Measurements from ENCODE around the gene NXPH4.

NXPH4 gene

GRCh38 chr12:57183939-57184725 lies 32.5 kb upstream of the NXPH4 start:
- DNase-seq = no peak

- DNase-seq = no peak
Measured at GRCh38 chr12:57185403-57185802, 31.2 kb upstream of the NXPH4 start.

- no peak for DNase-seq
Measured at GRCh38 chr12:57185906-57186508, 30.6 kb upstream of the NXPH4 start.

GRCh38 chr12:57187222-57188089 lies 29.1 kb upstream of the NXPH4 start:
- no peak for DNase-seq

- DNase-seq = no peak
Measured at GRCh38 chr12:57188090-57188425, 28.5 kb upstream of the NXPH4 start.

- no peak for DNase-seq
Measured at GRCh38 chr12:57190037-57190436, 26.6 kb upstream of the NXPH4 start.

GRCh38 chr12:57190821-57191220 lies 25.8 kb upstream of the NXPH4 start:
- no peak for DNase-seq

GRCh38 chr12:57191410-57191809 lies 25.2 kb upstream of the NXPH4 start:
- no peak for DNase-seq

- no peak for DNase-seq
Measured at GRCh38 chr12:57192920-57193319, 23.7 kb upstream of the NXPH4 start.

- no peak for DNase-seq
Measured at GRCh38 chr12:57193706-57194245, 22.8 kb upstream of the NXPH4 start.

GRCh38 chr12:57194253-57194652 lies 22.3 kb upstream of the NXPH4 start:
- no peak for DNase-seq

GRCh38 chr12:57195186-57195585 lies 21.4 kb upstream of the NXPH4 start:
- DNase-seq = no peak

GRCh38 chr12:57195611-57196371 lies 20.8 kb upstream of the NXPH4 start:
- no peak for DNase-seq

GRCh38 chr12:57196439-57196838 lies 20.2 kb upstream of the NXPH4 start:
- no peak for DNase-seq

- DNase-seq = no peak
Measured at GRCh38 chr12:57196956-57197355, 19.6 kb upstream of the NXPH4 start.

- DNase-seq = no peak
Measured at GRCh38 chr12:57198329-57198728, 18.3 kb upstream of the NXPH4 start.

GRCh38 chr12:57199191-57199590 lies 17.4 kb upstream of the NXPH4 start:
- no peak for DNase-seq

- no peak for DNase-seq
Measured at GRCh38 chr12:57200497-57200896, 16.1 kb upstream of the NXPH4 start.

GRCh38 chr12:57201219-57201618 lies 15.4 kb upstream of the NXPH4 start:
- DNase-seq = no peak

GRCh38 chr12:57201631-57202030 lies 15.0 kb upstream of the NXPH4 start:
- no peak for DNase-seq

- DNase-seq = no peak
Measured at GRCh38 chr12:57202321-57202720, 14.3 kb upstream of the NXPH4 start.

- no peak for DNase-seq
Measured at GRCh38 chr12:57203201-57203600, 13.4 kb upstream of the NXPH4 start.

- DNase-seq = peak in 1 of 2 experiments; percentile 65
Measured at GRCh38 chr12:57203791-57204190, 12.8 kb upstream of the NXPH4 start.

Measured in cerebellar nuclear complex (tissue), 1 donor.